PFSK-1 (cell line): ENCODE data around the gene PSMA5.

ENCODE experiments used
- FOXP2 ChIP-seq: optimal IDR thresholded peaks from 2 replicates; pipeline ENCODE3; 2011; ENCODE audit warnings: borderline replicate concordance, control low read depth, inconsistent platforms; ENCODE audit not compliant: insufficient read depth; ENCODE audit errors: extremely low read length, extremely low read depth
- POLR2AphosphoS5 ChIP-seq: IDR thresholded peaks from 2 replicates; pipeline ENCODE4 v1.6.1; 2012; ENCODE audit warnings: low read depth, mild to moderate bottlenecking, control low read depth, low read length, moderate library complexity
- SIN3A ChIP-seq: IDR thresholded peaks from 2 replicates; pipeline ENCODE4 v1.6.1; 2012; ENCODE audit warnings: mild to moderate bottlenecking, low read length, moderate library complexity, borderline replicate concordance; ENCODE audit not compliant: insufficient read depth
- TAF1 ChIP-seq: IDR thresholded peaks from 2 replicates; pipeline ENCODE4 v1.6.1; 2012; ENCODE audit warnings: low read length, control low read depth, borderline replicate concordance; ENCODE audit not compliant: insufficient read depth

GRCh38 chr1:109354929-109355328, 71.3 kb downstream of the PSMA5 start:
- no peak for TF ChIP-seq POLR2AphosphoS5
- TF ChIP-seq SIN3A = no peak
- TF ChIP-seq TAF1 = no peak
- no peak for TF ChIP-seq FOXP2
